Measurements from ENCODE around the gene ZBTB39.
"Not testable (repeated sequence)": the region's sequence is repeated elsewhere in the genome, so short reads cannot be mapped to it uniquely, and the experiment has no call there.

Gene ZBTB39

DNA sequence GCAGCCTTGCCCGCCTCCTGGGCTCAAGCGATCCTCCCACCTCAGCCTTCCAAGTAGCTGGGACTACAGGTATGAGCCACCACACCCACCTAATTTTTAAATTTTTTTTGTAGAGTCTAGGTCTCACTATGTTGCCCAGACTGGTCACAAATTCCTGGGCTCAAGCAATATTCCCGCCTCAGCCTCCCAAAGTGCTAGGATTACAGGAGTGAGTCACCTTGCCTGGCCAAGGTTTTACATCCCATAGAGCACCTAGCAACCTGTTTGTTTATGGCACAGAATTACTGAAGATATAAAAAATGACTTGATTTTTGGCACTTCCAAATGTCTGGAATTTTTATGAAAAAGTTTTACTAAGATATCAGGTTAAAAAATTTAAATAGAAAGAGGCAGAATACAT lies 27.1 kb upstream of the ZBTB39 start:
- H3K4me3 ChIP-seq (ENCODE audit: low read depth, low read length) = no peak overlapping the region

DNA sequence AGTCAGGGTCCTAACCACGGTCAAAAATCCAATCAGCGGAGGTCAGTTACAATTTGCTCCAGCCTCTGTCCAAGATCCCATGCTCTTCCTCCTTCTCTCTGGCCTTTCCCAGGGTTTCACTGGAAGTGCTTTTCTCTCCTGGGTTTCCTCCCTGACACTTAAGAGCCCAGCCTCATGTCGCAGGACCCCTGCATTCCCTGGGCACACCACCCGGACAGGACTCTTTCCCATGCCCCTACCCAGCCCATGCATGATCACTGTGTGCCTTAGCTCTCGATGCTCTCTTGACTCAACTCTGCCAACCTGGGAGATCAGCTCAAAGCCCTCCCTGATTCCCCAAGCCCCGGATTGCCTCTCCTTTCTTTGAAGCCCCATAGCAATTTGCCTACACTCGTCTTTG lies 25.4 kb upstream of the ZBTB39 start:
- H3K4me3 ChIP-seq (ENCODE audit: low read depth, low read length) = no peak overlapping the region

DNA sequence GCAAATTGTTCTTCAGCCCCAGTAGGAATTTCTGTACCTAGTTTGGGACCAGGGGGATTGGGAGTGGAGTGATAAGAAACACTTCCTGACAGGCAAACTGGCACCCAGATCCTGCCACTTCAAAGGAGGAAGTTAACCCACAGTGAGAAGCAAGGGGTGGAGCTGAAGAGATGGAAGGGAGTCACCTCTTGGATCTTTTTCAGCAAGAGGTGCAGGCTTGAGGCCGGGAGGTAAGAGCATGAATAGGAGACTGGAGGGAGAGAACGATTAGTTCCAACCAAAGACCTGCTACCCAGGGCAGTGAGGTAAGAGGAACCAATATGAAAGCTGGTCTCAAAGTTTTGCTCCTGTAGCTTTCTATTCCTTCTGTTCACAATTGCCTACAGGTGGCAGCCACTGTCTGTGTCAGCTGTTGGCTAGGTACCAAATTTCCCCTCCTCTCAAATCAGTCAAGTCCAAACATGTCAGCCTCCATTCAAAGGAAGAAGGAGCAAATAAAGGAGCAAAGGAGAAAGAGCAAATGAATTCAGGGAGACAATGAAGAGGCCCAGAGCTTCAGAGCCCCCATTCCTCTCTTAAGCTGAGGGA lies 24.9 kb upstream of the ZBTB39 start:
- H3K4me3 ChIP-seq (ENCODE audit: low read depth, low read length) = no peak overlapping the region

DNA sequence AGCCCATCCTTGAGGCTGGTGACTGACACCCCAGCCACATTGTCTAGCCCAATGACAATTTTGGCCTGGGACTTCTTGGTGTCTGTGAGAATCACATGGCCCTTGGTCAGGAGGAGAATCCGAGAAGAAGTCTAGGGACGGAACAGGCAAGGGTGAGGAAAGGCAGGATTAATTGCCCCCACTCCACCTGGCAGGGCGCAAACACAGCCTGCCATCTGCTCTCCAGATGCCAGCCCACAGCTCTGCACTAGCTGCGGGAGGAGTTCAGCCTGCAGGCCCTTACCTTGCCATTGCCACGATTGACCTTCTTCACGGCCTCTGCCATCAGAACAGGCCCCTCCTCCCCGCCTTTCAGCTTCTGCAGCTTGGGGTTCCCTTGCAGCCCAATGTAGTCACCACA lies 23.1 kb upstream of the ZBTB39 start:
- H3K4me3 ChIP-seq (ENCODE audit: low read depth, low read length) = no peak overlapping the region

- no peak overlapping the region for H3K4me3 ChIP-seq (ENCODE audit: low read depth, low read length)
Observed at GRCh38 chr12:57027805-57028153, 21.4 kb upstream of the ZBTB39 start.

DNA sequence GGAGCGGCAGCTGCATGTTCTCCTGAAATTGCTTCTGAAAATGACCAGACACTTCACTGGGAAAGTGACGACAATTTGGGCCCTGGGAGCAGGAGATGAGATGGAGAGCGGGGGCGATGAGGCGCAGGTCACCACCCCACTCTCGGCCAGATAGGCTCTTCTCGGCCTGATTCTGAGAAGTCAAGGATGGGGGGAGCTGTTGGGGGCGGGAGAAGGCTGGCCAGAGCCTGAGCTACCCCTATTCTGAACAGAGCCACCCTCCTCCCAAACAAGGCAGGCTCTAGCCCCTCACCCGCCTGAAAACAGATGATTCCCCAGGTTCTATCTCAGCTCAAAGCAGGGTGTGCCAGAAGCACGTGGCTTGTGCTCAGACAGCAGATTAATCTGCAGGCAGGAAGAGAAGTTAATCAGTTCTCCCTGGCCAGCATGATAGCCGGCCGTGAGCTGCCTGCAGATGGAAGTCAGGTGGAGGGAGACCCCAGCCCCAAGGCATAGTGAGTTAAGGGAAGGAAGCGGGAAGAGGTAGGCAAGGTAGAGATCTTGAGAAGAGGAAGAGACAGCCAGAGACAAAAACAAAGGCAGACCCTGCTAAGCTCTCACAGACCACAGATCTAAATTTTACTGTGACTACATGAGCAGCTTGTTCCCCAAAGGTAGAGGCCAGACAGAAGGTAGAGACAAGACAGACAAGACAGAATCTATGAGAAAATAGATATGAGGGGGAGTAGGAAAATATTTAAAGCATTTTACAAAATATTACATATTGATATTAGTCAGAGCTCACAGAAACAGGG lies 20.9 kb upstream of the ZBTB39 start:
- H3K4me3 ChIP-seq (ENCODE audit: low read depth, low read length) = no peak overlapping the region

GRCh38 chr12:57025196-57025595 lies 18.9 kb upstream of the ZBTB39 start:
- no peak overlapping the region for H3K4me3 ChIP-seq (ENCODE audit: low read depth, low read length)

DNA sequence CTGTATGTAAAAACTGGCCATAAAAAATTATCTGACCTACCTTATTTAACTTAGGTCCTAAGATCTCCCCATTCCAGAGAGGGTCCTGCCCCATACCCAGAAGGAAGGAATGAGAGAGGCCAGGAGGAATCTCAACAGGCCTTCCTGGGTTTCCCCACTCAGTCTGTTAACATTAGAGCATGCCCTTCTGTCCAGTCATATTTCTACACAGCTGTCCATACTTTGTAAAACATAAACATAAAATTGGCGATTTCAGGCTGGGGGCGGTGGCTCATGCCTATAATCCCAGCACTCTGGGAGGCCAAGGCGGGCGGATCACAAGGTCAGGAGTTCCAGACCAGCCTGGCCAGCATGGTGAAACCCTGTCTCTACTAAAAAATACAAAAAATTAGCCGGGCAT lies 16.0 kb upstream of the ZBTB39 start:
- H3K4me3 ChIP-seq (ENCODE audit: low read depth, low read length) = not testable (repeated sequence)

- no peak overlapping the region for H3K4me3 ChIP-seq (ENCODE audit: low read depth, low read length)
Observed at GRCh38 chr12:57019983-57020719, 13.8 kb upstream of the ZBTB39 start.

GRCh38 chr12:57018906-57019305 lies 12.6 kb upstream of the ZBTB39 start:
- H3K4me3 ChIP-seq (ENCODE audit: low read depth, low read length) = no peak overlapping the region

DNA sequence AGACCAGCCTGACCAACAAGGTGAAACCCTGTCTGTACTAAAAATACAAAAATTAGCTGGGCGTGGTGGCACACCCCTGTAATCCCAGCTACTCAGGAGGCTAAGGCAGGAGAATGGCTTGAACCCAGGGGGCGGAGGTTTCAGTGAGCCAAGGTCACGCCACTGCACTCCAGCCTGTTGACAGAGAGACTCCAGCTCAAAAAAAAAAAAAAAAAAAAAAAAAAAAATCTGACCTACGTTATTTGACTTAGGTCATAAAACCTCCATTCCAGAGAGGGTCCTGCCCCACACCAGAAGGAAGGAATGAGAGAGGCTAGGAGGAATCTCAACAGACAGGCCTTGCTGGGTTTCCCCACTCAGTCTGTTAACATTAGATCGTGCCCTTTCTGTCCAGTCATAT lies 12.0 kb upstream of the ZBTB39 start:
- not testable (repeated sequence) for H3K4me3 ChIP-seq (ENCODE audit: low read depth, low read length)

DNA sequence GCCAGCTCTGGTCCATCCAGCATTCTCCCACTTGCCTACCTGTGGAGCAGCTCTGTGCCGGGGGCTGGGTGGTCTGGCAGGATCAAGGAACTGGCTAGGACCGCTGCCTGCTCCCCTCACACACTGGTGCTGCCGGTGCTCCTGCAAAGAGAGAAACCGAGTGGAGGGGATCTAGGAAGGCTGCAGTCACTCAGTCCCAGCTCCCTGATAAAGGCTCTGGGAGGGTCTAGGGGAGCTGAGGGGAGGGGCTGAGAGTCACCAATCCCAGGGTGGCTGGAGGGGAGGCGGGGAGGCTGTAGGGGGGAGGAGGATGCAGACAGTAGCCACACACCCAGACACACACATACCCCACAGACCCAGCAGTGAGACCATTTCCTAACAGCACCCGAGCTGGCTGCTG lies 10.0 kb upstream of the ZBTB39 start, which contains the start of gene TAC3:
Gene TAC3 (minus strand): TSS at position 182 of the 400 bp plus-strand sequence. CDS start 732 bp downstream, outside the sequence.
- no peak within 1 kb of the TSS for H3K4me3 ChIP-seq (ENCODE audit: low read depth, low read length)

GRCh38 chr12:57012600-57013465 lies 6.5 kb upstream of the ZBTB39 start:
- H3K4me3 ChIP-seq (ENCODE audit: low read depth, low read length) = no peak overlapping the region

- H3K4me3 ChIP-seq (ENCODE audit: low read depth, low read length) = no peak overlapping the region
Observed at GRCh38 chr12:57011438-57012424, 5.4 kb upstream of the ZBTB39 start.

GRCh38 chr12:57010627-57011247 lies 4.4 kb upstream of the ZBTB39 start:
- H3K4me3 ChIP-seq (ENCODE audit: low read depth, low read length) = no peak overlapping the region

DNA sequence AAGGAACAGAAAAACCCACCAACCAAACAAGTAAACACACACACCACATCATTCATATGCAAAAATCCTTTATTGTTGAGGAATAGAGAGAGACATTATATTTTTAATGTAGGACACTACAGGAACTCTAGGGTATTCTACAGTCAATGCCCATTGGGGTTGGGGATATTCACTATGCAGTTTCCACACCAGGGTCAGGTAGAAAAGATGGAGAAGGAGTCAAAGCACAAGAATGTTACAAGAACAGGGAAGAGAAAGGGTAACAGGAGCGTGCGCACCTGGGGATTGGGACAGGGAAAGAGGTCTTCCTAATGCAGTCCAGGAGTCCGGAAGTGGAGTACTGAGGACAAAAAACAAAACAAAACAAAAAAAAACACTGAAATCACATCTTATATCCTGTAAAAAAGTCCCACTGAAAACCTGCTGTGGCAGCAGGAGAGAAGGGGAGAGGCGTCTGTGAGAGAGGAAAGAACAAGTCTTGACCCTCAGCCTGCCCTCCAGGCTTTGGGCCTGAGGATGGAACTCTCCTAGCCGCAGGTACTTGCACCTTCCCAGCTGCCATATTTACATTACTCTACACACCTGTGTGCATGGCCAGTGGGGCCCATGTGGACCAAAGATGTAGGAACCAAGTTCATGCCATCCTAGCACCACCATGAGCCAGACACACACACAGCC lies 3.7 kb upstream of the ZBTB39 start:
- H3K4me3 ChIP-seq (ENCODE audit: low read depth, low read length) = no peak overlapping the region

- no peak overlapping the region for H3K4me3 ChIP-seq (ENCODE audit: low read depth, low read length)
Observed at GRCh38 chr12:57008178-57008577, 1.8 kb upstream of the ZBTB39 start.

GRCh38 chr12:57006809-57007475 lies 596 bp upstream of the ZBTB39 start:
- H3K4me3 ChIP-seq (ENCODE audit: low read depth, low read length) = no peak overlapping the region

All from iPS-11a (cell line).